NCI-H187 (cell line): ENCODE measurements around the gene TYRP1.

Experiments
- DNase-seq, 2 experiments: peaks; one replicate each; lab custom pipeline; 2025; lab: John Stamatoyannopoulos, UW

Gene TYRP1

DNA sequence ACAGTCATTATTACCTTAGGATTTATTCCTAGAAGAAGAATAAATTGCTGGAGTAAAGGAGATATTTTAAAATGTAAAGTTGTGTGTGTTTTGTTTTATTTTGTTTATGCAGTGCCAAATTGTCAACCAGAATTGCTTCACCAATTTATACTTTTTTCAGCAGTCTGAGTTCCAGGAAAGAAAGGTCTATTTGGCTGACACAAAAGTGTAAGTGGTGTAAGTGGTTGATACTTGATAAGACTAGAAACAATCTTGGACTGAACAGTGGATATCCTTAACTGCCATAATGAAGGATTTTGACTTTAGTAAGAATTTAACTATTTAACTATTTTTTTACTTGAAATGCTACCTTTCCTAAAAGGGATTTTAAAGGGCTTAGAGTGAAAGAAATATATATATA is 37.7 kb downstream of the TYRP1 start:
- no peak for DNase-seq

DNA sequence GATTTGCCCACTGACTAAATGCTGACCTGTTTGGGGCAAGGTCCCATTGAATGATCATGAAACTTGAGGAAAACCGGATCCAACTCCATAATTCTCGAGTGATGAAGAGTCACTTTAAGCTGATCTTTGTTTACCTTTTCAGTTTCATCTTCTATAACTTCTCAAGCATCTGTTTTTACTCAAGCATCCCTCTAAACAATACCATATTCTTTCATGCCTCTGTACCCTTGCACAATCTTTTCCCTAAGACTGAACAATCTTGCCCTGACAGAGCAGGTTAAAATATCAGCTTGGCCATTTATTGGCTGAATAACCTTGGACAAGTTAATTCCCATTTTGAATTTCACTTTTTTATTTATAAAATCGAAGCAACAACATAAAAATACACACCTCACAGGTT is 39.8 kb downstream of the TYRP1 start:
- DNase-seq, result no peak

DNA sequence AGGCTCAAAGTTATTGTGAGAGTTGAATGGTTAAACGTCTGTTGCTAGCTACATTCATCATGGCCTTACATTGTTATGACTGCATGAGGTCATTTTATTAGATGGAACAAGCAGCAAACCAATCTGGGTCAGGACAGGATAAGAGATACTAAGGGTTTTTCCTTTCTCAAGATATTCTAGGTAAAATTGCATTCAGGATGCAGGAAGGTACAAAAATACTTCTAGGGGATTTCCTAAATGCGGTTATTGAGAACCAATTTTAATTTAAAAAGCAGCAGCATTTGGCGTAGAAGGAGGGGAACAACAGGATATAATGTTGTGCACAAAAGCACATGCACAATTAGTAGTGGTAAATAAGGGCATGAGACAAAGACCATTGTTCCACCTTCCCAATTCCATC is 42.5 kb downstream of the TYRP1 start:
- DNase-seq, result no peak

DNA sequence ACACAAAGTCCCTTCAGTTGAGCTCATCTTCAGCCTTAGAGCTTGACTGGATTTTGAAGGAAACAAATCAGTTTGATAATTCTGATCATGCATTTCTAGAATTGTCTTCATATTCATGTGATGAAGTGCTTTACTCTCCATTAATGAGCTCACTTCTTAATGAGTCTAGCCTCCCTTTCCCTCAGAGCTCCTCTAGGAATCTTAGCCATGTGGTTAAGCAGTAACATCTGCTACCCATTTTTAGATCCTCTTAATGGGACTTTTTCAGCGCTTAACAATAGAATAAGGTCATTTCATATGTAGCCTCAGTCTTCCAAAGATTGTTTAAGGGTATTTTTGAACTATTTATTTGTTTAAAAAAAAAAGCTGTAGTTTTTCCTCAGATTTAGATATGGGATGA is 44.7 kb downstream of the TYRP1 start:
- DNase-seq, result no peak

DNA sequence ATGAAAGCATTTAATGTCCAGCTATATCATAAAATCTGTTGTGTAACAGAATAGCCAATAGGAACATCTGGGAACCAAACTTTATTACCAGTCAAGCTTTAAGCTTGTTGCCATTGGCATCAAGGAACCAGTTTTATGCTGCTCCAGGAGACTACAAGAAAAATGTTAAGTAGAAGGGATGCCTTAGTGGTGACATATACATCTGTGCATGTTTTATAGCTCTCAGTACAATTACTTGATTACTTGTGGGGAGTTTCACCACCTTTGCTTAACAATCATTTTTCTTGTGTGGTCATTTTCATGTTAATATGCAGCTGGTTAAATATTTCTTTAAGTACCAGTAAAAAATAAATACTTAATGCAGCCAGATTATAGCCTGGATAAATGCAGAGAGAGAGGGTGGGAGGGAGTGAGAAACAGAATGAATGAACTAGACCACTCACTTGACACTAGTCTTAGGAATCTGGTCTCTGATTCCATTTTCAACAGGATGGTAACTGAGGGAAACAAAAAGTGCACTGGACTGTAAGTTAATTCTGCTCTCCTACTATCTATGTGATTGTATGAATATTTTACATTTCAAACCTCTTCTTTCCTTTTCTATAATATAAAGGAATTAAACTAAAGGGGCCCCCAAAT is 45.9 kb downstream of the TYRP1 start:
- no peak for DNase-seq

DNA sequence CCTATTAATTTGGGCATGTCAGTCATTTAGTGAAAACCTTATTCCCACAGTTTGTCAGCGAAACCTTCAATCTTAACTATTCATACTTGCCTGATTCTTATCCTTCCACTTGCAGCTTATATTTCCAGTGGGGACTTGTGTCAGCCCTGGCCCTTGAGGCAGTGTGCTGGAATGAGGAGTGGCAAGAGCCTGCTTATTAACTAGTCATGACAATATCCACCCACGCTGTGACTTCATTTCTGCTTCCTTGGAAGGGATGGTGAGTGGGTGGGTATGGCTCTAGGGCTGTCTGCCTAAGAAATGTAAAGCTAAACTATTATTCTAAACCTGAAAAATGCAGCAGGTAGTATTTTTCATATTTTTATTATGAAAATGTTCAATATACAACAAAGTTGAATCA is 47.7 kb downstream of the TYRP1 start:
- DNase-seq, result no peak

DNA sequence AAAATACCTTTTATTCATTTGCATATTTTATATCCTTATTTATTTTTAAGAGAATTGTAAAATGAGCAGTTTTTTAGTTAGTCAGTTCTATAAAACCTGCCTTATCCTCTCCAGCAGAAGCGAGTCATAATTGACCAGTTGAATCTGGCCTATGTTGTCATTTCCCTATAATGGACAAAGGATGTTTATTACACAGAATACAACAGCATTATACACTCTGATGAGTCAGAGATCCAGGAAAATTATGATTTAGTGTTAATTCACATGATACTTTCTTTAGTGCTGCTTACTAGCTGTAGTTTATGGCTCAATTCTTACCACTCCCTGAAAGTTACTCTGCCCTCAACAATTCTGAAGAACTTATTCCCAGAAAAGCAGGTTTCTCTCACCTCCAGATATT is 54.8 kb downstream of the TYRP1 start:
- DNase-seq, result no peak

DNA sequence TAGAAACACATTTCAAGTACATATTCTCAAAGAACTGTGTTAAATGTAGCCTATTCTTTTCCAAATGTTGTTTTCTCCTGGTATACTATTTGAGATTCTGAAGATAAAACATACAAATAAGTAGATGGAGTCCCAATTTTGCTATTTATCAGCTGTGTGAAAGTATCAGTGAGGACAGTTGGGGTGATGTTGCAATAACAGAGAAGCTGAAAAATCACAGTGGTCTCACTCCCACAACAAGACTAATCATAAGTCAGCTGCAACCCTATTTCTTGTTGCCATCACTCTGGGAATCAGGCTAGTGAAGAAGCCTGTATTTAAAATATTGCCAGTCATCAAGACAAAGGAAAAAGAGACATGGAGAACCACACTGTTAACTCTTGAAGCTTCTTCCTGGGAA is 55.8 kb downstream of the TYRP1 start:
- no peak for DNase-seq

DNA sequence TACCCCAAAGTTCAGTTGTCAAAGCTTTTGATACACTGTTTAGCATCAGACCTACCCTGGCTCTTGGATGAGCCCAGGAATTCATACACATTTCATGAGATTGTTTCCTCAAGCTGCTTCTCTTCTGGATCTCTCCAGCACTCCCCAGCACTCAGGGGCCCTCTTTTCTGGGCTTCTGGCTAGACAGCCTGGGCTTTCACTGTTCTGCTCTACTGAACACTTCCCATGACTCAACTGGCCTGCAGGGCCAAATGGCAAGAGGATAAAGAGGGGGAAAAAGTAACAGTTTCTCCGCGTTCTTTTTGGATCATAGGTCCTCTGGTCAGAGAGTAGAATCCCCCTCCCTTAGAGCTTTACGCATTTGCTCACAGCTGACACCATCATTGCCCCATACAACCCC is 60.7 kb downstream of the TYRP1 start:
- no peak for DNase-seq

DNA sequence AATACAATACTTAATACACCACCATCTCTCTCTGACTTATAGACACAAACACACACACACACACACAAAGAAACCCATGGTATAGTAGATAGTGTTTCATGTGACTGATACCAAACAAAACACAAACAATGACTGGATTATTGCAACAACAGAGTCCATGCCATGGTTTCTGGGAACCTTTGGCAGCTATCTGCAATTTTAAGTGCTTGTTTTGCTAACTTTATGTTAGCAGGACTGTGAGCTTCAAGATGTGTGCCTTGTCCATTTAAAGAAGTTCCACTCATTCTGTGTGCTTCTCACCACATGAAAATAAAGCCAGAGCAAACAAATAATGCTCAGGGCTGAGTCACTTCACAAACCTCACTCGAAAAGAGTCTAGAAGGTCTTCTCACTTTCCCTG is 66.6 kb downstream of the TYRP1 start:
- no peak for DNase-seq
